K562 (cell line): ENCODE measurements around the gene GJB6. TPM values are rescaled to one million over a fixed set of nuclear protein-coding genes. Genes with fewer than 3 reads are reported as not detected.

ENCODE experiments used
- ATAC-seq: fragments of 200-7000 bp; cut with Tn5 transposase; 3 replicates; pipeline ENCODE4 v1.9.1; 2020; ENCODE audit warnings: moderate library complexity
- BruUV-seq: library from RNA; stranded (reverse); fragments of 400-500 nt; replicated peaks from 2 replicates; lab custom pipeline; 2021; lab: Mats Ljungman, UMichigan
- CTCF ChIA-PET: fragments of 300-600 bp; formaldehyde crosslinking; extraction: SDS; loops from one replicate; lab custom pipeline; 2021; ENCODE audit warnings: low intra/inter-chr PET ratio; lab: Yijun Ruan, JAX
- POLR2A ChIA-PET: fragments of 300-600, 350-650 bp; sonication (Branson Sonifier 250); formaldehyde crosslinking; extraction: SDS; loops from one replicate; lab custom pipeline; 2021; ENCODE audit warnings: antibody characterized with exemption, inconsistent platforms; lab: Yijun Ruan, JAX
- DNase-seq, 4 experiments: peaks; one replicate each; pipeline versions ENCODE4 v3.0.0 to v3.0.0-alpha.2; 2011 to 2018; ENCODE audit warnings: low spot score in 3 of 4, mixed read lengths in 3 of 4; ENCODE audit errors: extremely low read depth in 1 of 4
- FAIRE-seq: peaks from 2 replicates; lab custom pipeline; 2011; peaks lifted over from hg19 to GRCh38; lab: Jason Lieb, UNC
- H2AFZ ChIP-seq: 2 replicates; pipeline ENCODE4 v1.6.0; 2011; ENCODE audit warnings: low read depth, low read length, control low read depth, inconsistent platforms
- H3K27ac ChIP-seq: fragments of 200-600 bp; 3 replicates; pipeline ENCODE4 v1.8.0; 2011; ENCODE audit warnings: low read depth, mild to moderate bottlenecking, control low read depth, inconsistent platforms, low read length, moderate library complexity, mixed read lengths; ENCODE audit errors: extremely low read depth
- H3K27me3 ChIP-seq, 2 experiments: fragments of 300-600 bp in 1 of 2; 2 replicates in 1 of 2; 3 replicates in 1 of 2; pipeline versions ENCODE4 v1.6.0 to v1.8.0; 2011; ENCODE audit warnings: inconsistent platforms in 2 of 2, low read length in 2 of 2, mild to moderate bottlenecking in 1 of 2, mixed read lengths in 1 of 2, moderate library complexity in 1 of 2; ENCODE audit not compliant: control insufficient read depth in 2 of 2, insufficient read depth in 2 of 2
- H3K36me3 ChIP-seq: fragments of 300-600 bp; 3 replicates; pipeline ENCODE4 v1.8.0; 2011; ENCODE audit warnings: mild to moderate bottlenecking, low read length, inconsistent platforms; ENCODE audit not compliant: control insufficient read depth, insufficient read depth
- H3K4me1 ChIP-seq, 2 experiments: fragments of 200-600 bp in 1 of 2; replicated peaks in 1 of 2; 2 replicates in 1 of 2; 3 replicates in 1 of 2; pipeline versions ENCODE4 v1.5.1 to v1.8.0; 2011; ENCODE audit warnings: inconsistent platforms in 2 of 2, low read length in 2 of 2, mild to moderate bottlenecking in 1 of 2, mixed read lengths in 1 of 2, moderate library complexity in 1 of 2; ENCODE audit not compliant: control insufficient read depth in 2 of 2, insufficient read depth in 2 of 2
- H3K4me2 ChIP-seq: 2 replicates; pipeline ENCODE4 v1.6.1; 2011; ENCODE audit warnings: low read length, control low read depth, inconsistent platforms, mixed read lengths; ENCODE audit not compliant: insufficient read depth
- H3K4me3 ChIP-seq: fragments of 200-600 bp; sonication (generic), shearing (Covaris generic); 2 replicates; pipeline ENCODE4 v1.5.1; 2016; ENCODE audit warnings: control low read depth, inconsistent platforms
- H3K79me2 ChIP-seq: fragments of 200-600 bp; 3 replicates; pipeline ENCODE4 v1.8.0; 2011; ENCODE audit warnings: low read length, inconsistent platforms; ENCODE audit not compliant: control insufficient read depth, insufficient read depth
- H3K9ac ChIP-seq, 2 experiments: 2 replicates each; pipeline versions ENCODE4 v1.6.0 to v1.6.1; 2011; ENCODE audit warnings: low read depth in 2 of 2, low read length in 2 of 2, control low read depth in 1 of 2, inconsistent platforms in 1 of 2, mild to moderate bottlenecking in 1 of 2, mixed read lengths in 1 of 2; ENCODE audit not compliant: insufficient read depth in 1 of 2
- H3K9me1 ChIP-seq: one replicate; pipeline ENCODE4 v1.6.0; 2011; ENCODE audit warnings: inconsistent platforms, mild to moderate bottlenecking, low read length, moderate library complexity; ENCODE audit not compliant: control insufficient read depth, insufficient read depth
- H3K9me3 ChIP-seq: replicated peaks from 2 replicates; pipeline ENCODE4 v1.5.1; 2011; ENCODE audit warnings: low read depth, low read length, inconsistent platforms; ENCODE audit not compliant: control insufficient read depth, insufficient read depth
- H4K20me1 ChIP-seq: replicated peaks from 2 replicates; pipeline ENCODE4 v1.6.1; 2011; ENCODE audit warnings: low read length, inconsistent platforms, mixed read lengths; ENCODE audit not compliant: control insufficient read depth, insufficient read depth
- ARID3B ChIP-seq: fragments of 250-450 bp; sonication (Bioruptor Pico); IDR thresholded peaks from 2 replicates; pipeline ENCODE4 v1.4.0; 2020; ENCODE audit warnings: borderline replicate concordance
- CREB5 ChIP-seq: fragments of 250-450 bp; sonication (Bioruptor Pico); IDR thresholded peaks from 2 replicates; pipeline ENCODE4 v1.5.0; 2020; ENCODE audit warnings: mild to moderate bottlenecking
- CTBP1 ChIP-seq: fragments of 450-650 bp; IDR thresholded peaks from 2 replicates; pipeline ENCODE4 v1.6.1; 2016; ENCODE audit warnings: borderline replicate concordance
- DIDO1 ChIP-seq: fragments of 450-650 bp; IDR thresholded peaks from 2 replicates; pipeline ENCODE4 v1.6.1; 2016; ENCODE audit warnings: low read depth, missing biosample characterization, missing genetic modification characterization
- ELF2 ChIP-seq: fragments of 250-450 bp; sonication (Bioruptor Pico); IDR thresholded peaks from 2 replicates; pipeline ENCODE4 v1.5.0; 2021; ENCODE audit warnings: mild to moderate bottlenecking
- FOXK1 ChIP-seq: sonication (generic); formaldehyde crosslinking; IDR thresholded peaks from 2 replicates; pipeline ENCODE4 v1.8.0; 2022; ENCODE audit warnings: missing genetic modification reagents, mild to moderate bottlenecking, borderline replicate concordance
- HDAC6 ChIP-seq: IDR thresholded peaks from 2 replicates; pipeline ENCODE4 v1.6.1; 2012; ENCODE audit warnings: low read depth, mild to moderate bottlenecking, control low read depth, inconsistent platforms, low read length, moderate library complexity
- HMG20B ChIP-seq: fragments of 250-450 bp; sonication (Bioruptor Pico); IDR thresholded peaks from 2 replicates; pipeline ENCODE4 v1.5.0; 2021; ENCODE audit warnings: mild to moderate bottlenecking
- KAT2B ChIP-seq: IDR thresholded peaks from one replicate; pipeline ENCODE4 v1.6.1; 2012; ENCODE audit warnings: low read depth, mild to moderate bottlenecking, control low read depth, inconsistent platforms, low read length, moderate library complexity
- KAT8 ChIP-seq: fragments of 450-650 bp; IDR thresholded peaks from 2 replicates; pipeline ENCODE4 v1.6.1; 2016; ENCODE audit warnings: low read depth, mild to moderate bottlenecking
- MAX ChIP-seq: sonication (generic); formaldehyde crosslinking; IDR thresholded peaks from 2 replicates; pipeline ENCODE4 v1.9.0; 2022; ENCODE audit warnings: mild to moderate bottlenecking, missing genetic modification reagents
- MYC ChIP-seq, 2 experiments: fragments of 250-450 bp in 1 of 2; sonication (Bioruptor Pico) in 1 of 2; IDR thresholded peaks; 2 replicates each; pipeline versions ENCODE4 v1.5.1 to v1.6.1; 2012 to 2021; ENCODE audit warnings: low read depth in 2 of 2, borderline replicate concordance in 1 of 2, improper control_type of control experiment in 1 of 2, low read length in 1 of 2, mild to moderate bottlenecking in 1 of 2, moderate library complexity in 1 of 2
- PCBP1 ChIP-seq: fragments of 200-400 bp; formaldehyde crosslinking; IDR thresholded peaks from 2 replicates; pipeline ENCODE4 v1.6.1; 2018; ENCODE audit warnings: mild to moderate bottlenecking, low read depth, low read length; ENCODE audit not compliant: poor library complexity, severe bottlenecking
- RAD51 ChIP-seq: fragments of 450-650 bp; IDR thresholded peaks from 2 replicates; pipeline ENCODE4 v1.7.1; 2016; ENCODE audit warnings: low read depth, mild to moderate bottlenecking, borderline replicate concordance
- TCFL5 ChIP-seq: fragments of 250-450 bp; sonication (Bioruptor Pico); conservative IDR thresholded peaks from 2 replicates; pipeline ENCODE4 v1.6.1; 2021; ENCODE audit warnings: mild to moderate bottlenecking, moderate library complexity, matching md5 sums
- TRIM24 ChIP-seq, 2 experiments: fragments of 450-650 bp; IDR thresholded peaks; 2 replicates each; pipeline ENCODE4 v1.6.1; 2016
- ZFP30 ChIP-seq: fragments of 250-450 bp; sonication (Bioruptor Pico); IDR thresholded peaks from 2 replicates; pipeline ENCODE4 v1.8.0; 2022; ENCODE audit warnings: moderate library complexity, mild to moderate bottlenecking, inconsistent platforms, borderline replicate concordance
- ZNF311 ChIP-seq: fragments of 250-450 bp; sonication (Bioruptor Pico); IDR thresholded peaks from 2 replicates; pipeline ENCODE4 v1.4.0; 2020; ENCODE audit warnings: mild to moderate bottlenecking, moderate library complexity
- ZNF507 ChIP-seq: conservative IDR thresholded peaks from 2 replicates; pipeline ENCODE4 v1.6.1; 2017; ENCODE audit warnings: missing genetic modification characterization, missing compliant biosample characterization
- ZSCAN32 ChIP-seq: fragments of 450-650 bp; formaldehyde crosslinking; IDR thresholded peaks from 2 replicates; pipeline ENCODE4 v1.4.0; 2020; ENCODE audit warnings: mild to moderate bottlenecking, moderate library complexity
- WGBS: fragments of 100-300 bp; shearing (Covaris generic); methylation state at CpG from one replicate; pipeline ENCODE4 v1.1.6; 2016; ENCODE audit warnings: low coverage, mixed read lengths; ENCODE audit not compliant: insufficient coverage; ENCODE audit errors: missing lambda C conversion rate; 5-methylcytosine and 5-hydroxymethylcytosine counted together
- in situ Hi-C: fragments of 300-500 bp; cut with MboI; formaldehyde crosslinking; loops from 4 replicates; pipeline ENCODE4 v1.15.0; 2018; ENCODE audit warnings: inconsistent platforms, mixed read lengths
- intact Hi-C: fragments of 100-400 bp; cut with micrococcal nuclease; formaldehyde crosslinking; loops from 2 replicates; pipeline ENCODE4 v1.14.2; 2022
- polyA plus RNA-seq, 8 experiments: library from polyadenylated mRNA; depleted of rRNA in 4 of 8; stranded (reverse) in 5 of 8; unstranded in 3 of 8; fragments of >200 nt; fragmentation: Nextera tagmentation in 2 of 8; fragmentation: Illumina TruSeq in 1 of 8; extraction: Ambion mirVana in 2 of 8; extraction: Trizol in 1 of 8; gene quantifications; 2 replicates each; pipeline versions ENCODE4 v1.2.1 to v1.2.3, GENCODE V29; 2011 to 2014; ENCODE audit warnings: inconsistent platforms in 1 of 8, missing spikeins in 1 of 8
- total RNA-seq, 7 experiments: library from RNA; depleted of rRNA in 6 of 7; stranded (reverse); fragments of >200 nt in 6 of 7; fragmentation: Illumina TruSeq in 2 of 7; extraction: Trizol in 2 of 7; gene quantifications; 2 replicates each; pipeline versions ENCODE4 v1.2.1 to v1.2.3, GENCODE V29; 2011 to 2021; ENCODE audit warnings: low replicate concordance in 1 of 7

GJB6 gene
- total and polyA plus RNA-seq, 9 of the 15 experiments (the other 6 are each of a cell fraction or from before 2014, with no cell fraction given): not detected

GRCh38 chr13:20271441-20271840, 39.3 kb upstream of the GJB6 start:
- ChIA-PET CTCF (no interaction called here), POLR2A (no interaction called here)
- ATAC-seq: no peak
- no peaks in the 10 kb centered on the region for H3K36me3 ChIP-seq
- H3K27ac ChIP-seq: no peak overlapping the region
- H3K9me3 ChIP-seq: no peaks in the 10 kb centered on the region
- BruUV-seq: no TSS peak
- intact Hi-C loops: no loop called here
- 0% methylated on average over 4 of the region's 4 CpGs for WGBS
- in situ Hi-C loops: no loop called here
- no peak for TF ChIP-seq KAT2B
- no peak for TF ChIP-seq ELF2 (CRISPR knock-in tag)
- TF ChIP-seq ZSCAN32: no peak
- no peak for TF ChIP-seq ZNF507
- TF ChIP-seq HMG20B (CRISPR knock-in tag): no peak
- TF ChIP-seq CTBP1: no peak
- no peak for TF ChIP-seq FOXK1 (CRISPR knock-in tag)
- TF ChIP-seq ZFP30 (CRISPR knock-in tag): no peak
- TF ChIP-seq MAX (CRISPR knock-in tag): no peak
- no peak for TF ChIP-seq ARID3B (CRISPR knock-in tag)
- no peak for TF ChIP-seq CREB5
- TF ChIP-seq TCFL5 (CRISPR knock-in tag): no peak
- no peak for TF ChIP-seq TRIM24 (IDR thresholded peaks at IDR 0.05)
- TF ChIP-seq HDAC6: no peak
- TF ChIP-seq RAD51: no peak
- no peak for TF ChIP-seq KAT8
- no peak for TF ChIP-seq MYC (IDR thresholded peaks at IDR 0.05; ENCODE audit: low read depth, low read length)
- no peak for TF ChIP-seq MYC (CRISPR knock-in tag; IDR thresholded peaks at IDR 0.05; ENCODE audit: borderline replicate concordance, low read depth)
- no peak for TF ChIP-seq DIDO1 (tag)
- no peak for TF ChIP-seq ZNF311 (CRISPR knock-in tag)
- no peak for TF ChIP-seq PCBP1
- FAIRE-seq: no peak
- no peak overlapping the region for H3K9ac ChIP-seq
- H3K27me3 ChIP-seq: peaks cover 1 to 12% of the 10 kb centered on the region in 2 experiments; a peak in 3 of 5 replicates
- H3K9me1 ChIP-seq: no peaks in the 10 kb centered on the region
- no peak overlapping the region for H3K4me3 ChIP-seq
- H3K4me1 ChIP-seq: no peaks in the 10 kb centered on the region; a peak in 1 of 5 replicates
- H2AFZ ChIP-seq: no peak overlapping the region
- H4K20me1 ChIP-seq: no peaks in the 10 kb centered on the region
- no peak overlapping the region for H3K4me2 ChIP-seq
- H3K79me2 ChIP-seq: no peaks in the 10 kb centered on the region
- no peak for DNase-seq
